Activated naive CD8-positive, alpha-beta T cell (primary cell): ENCODE data around the gene IER5.

Experiments used
- H3K27ac Mint-ChIP-seq: one replicate; pipeline ENCODE4 v1.8.0; 2021; ENCODE audit warnings: mixed read lengths
- H3K27me3 Mint-ChIP-seq: one replicate; pipeline ENCODE4 v1.8.0; 2021; ENCODE audit warnings: mixed read lengths
- H3K36me3 Mint-ChIP-seq: one replicate; pipeline ENCODE4 v1.8.0; 2021; ENCODE audit warnings: mixed read lengths
- H3K4me1 Mint-ChIP-seq: one replicate; pipeline ENCODE4 v1.8.0; 2021; ENCODE audit warnings: low read depth, mixed read lengths
- H3K4me3 Mint-ChIP-seq: one replicate; pipeline ENCODE4 v1.8.0; 2021; ENCODE audit warnings: mild to moderate bottlenecking, mixed read lengths
- H3K9me3 Mint-ChIP-seq: one replicate; pipeline ENCODE4 v1.8.0; 2021; ENCODE audit warnings: low read depth, mixed read lengths

The IER5 gene

GRCh38 chr1:181087400-181087901 lies 1.0 kb upstream of the IER5 start:
- Mint-ChIP-seq H3K4me1 (peaks cover 38% of the 10 kb centered on the region), H3K9me3 (no peaks in the 10 kb centered on the region), H3K27me3 (no peaks in the 10 kb centered on the region), H3K36me3 (peaks cover 13% of the 10 kb centered on the region), H3K27ac (peak overlapping the region; percentile 58), H3K4me3 (peak overlapping the region; percentile 94)

GRCh38 chr1:181089017-181089675 lies 646 bp downstream of the IER5 start:
- H3K4me3 Mint-ChIP-seq: peak overlapping the region; percentile 94
- no peaks in the 10 kb centered on the region for H3K9me3 Mint-ChIP-seq
- peaks cover 44% of the 10 kb centered on the region for H3K4me1 Mint-ChIP-seq
- H3K36me3 Mint-ChIP-seq: peaks cover 16% of the 10 kb centered on the region
- H3K27me3 Mint-ChIP-seq: no peaks in the 10 kb centered on the region
- H3K27ac Mint-ChIP-seq: peak overlapping the region; percentile 95

GRCh38 chr1:181089676-181090544 lies 1.4 kb downstream of the IER5 start:
- H3K27me3 Mint-ChIP-seq: no peaks in the 10 kb centered on the region
- H3K36me3 Mint-ChIP-seq: peaks cover 21% of the 10 kb centered on the region
- peak overlapping the region; percentile 92 for H3K27ac Mint-ChIP-seq
- H3K9me3 Mint-ChIP-seq: no peaks in the 10 kb centered on the region
- H3K4me3 Mint-ChIP-seq: peak overlapping the region; percentile 91
- peaks cover 42% of the 10 kb centered on the region for H3K4me1 Mint-ChIP-seq

GRCh38 chr1:181090641-181091126 lies 2.2 kb downstream of the IER5 start:
- Mint-ChIP-seq H3K9me3 (no peaks in the 10 kb centered on the region), H3K27ac (peak overlapping the region; percentile 92), H3K27me3 (no peaks in the 10 kb centered on the region), H3K36me3 (peaks cover 23% of the 10 kb centered on the region), H3K4me1 (peaks cover 42% of the 10 kb centered on the region), H3K4me3 (peak overlapping the region; percentile 91)

GRCh38 chr1:181091309-181092040 lies 3.0 kb downstream of the IER5 start:
- H3K27ac Mint-ChIP-seq: peak overlapping the region; percentile 92
- H3K4me1 Mint-ChIP-seq: peaks cover 46% of the 10 kb centered on the region
- peak overlapping the region; percentile 91 for H3K4me3 Mint-ChIP-seq
- H3K27me3 Mint-ChIP-seq: no peaks in the 10 kb centered on the region
- H3K36me3 Mint-ChIP-seq: peaks cover 23% of the 10 kb centered on the region
- H3K9me3 Mint-ChIP-seq: no peaks in the 10 kb centered on the region

- Mint-ChIP-seq H3K27ac (peak overlapping the region; percentile 46), H3K4me3 (peak overlapping the region; percentile 91), H3K27me3 (no peaks in the 10 kb centered on the region), H3K9me3 (no peaks in the 10 kb centered on the region), H3K36me3 (peaks cover 23% of the 10 kb centered on the region), H3K4me1 (peaks cover 48% of the 10 kb centered on the region)
These were observed 3.6 kb downstream of the IER5 start for GRCh38 chr1:181092056-181092455.

GRCh38 chr1:181092883-181093458 lies 4.5 kb downstream of the IER5 start:
- H3K27me3 Mint-ChIP-seq: no peaks in the 10 kb centered on the region
- peaks cover 46% of the 10 kb centered on the region for H3K4me1 Mint-ChIP-seq
- H3K36me3 Mint-ChIP-seq: peaks cover 23% of the 10 kb centered on the region
- peak overlapping the region; percentile 25 for H3K27ac Mint-ChIP-seq
- H3K9me3 Mint-ChIP-seq: no peaks in the 10 kb centered on the region
- peak overlapping the region; percentile 71 for H3K4me3 Mint-ChIP-seq

- peaks cover 58% of the 10 kb centered on the region for H3K4me1 Mint-ChIP-seq
- H3K27me3 Mint-ChIP-seq: no peaks in the 10 kb centered on the region
- H3K4me3 Mint-ChIP-seq: no peak overlapping the region
- no peak overlapping the region for H3K27ac Mint-ChIP-seq
- H3K9me3 Mint-ChIP-seq: no peaks in the 10 kb centered on the region
- H3K36me3 Mint-ChIP-seq: peaks cover 23% of the 10 kb centered on the region
These were observed 6.1 kb downstream of the IER5 start for GRCh38 chr1:181094416-181095212.

GRCh38 chr1:181095260-181095659 lies 6.8 kb downstream of the IER5 start:
- no peak overlapping the region for H3K4me3 Mint-ChIP-seq
- no peaks in the 10 kb centered on the region for H3K9me3 Mint-ChIP-seq
- peaks cover 64% of the 10 kb centered on the region for H3K4me1 Mint-ChIP-seq
- H3K27ac Mint-ChIP-seq: no peak overlapping the region
- no peaks in the 10 kb centered on the region for H3K27me3 Mint-ChIP-seq
- H3K36me3 Mint-ChIP-seq: peaks cover 23% of the 10 kb centered on the region

- Mint-ChIP-seq H3K9me3 (no peaks in the 10 kb centered on the region), H3K36me3 (peaks cover 20% of the 10 kb centered on the region), H3K27me3 (no peaks in the 10 kb centered on the region), H3K4me1 (peaks cover 67% of the 10 kb centered on the region), H3K27ac (no peak overlapping the region), H3K4me3 (no peak overlapping the region)
These were observed 7.3 kb downstream of the IER5 start for GRCh38 chr1:181095763-181096184.

- Mint-ChIP-seq H3K4me1 (peaks cover 65% of the 10 kb centered on the region), H3K9me3 (no peaks in the 10 kb centered on the region), H3K36me3 (peaks cover 10% of the 10 kb centered on the region), H3K27ac (no peak overlapping the region), H3K4me3 (no peak overlapping the region), H3K27me3 (no peaks in the 10 kb centered on the region)
These were observed 8.7 kb downstream of the IER5 start for GRCh38 chr1:181097242-181097641.

GRCh38 chr1:181099152-181100014 lies 10.9 kb downstream of the IER5 start:
- H3K27ac Mint-ChIP-seq: peak overlapping the region; percentile 93
- H3K4me1 Mint-ChIP-seq: peaks cover 73% of the 10 kb centered on the region

More at GRCh38 chr1:181099152-181100014, 10.9 kb downstream of the IER5 start:
- Mint-ChIP-seq H3K4me3 (peak overlapping the region; percentile 75), H3K36me3 (peaks cover 4% of the 10 kb centered on the region), H3K27me3 (no peaks in the 10 kb centered on the region), H3K9me3 (no peaks in the 10 kb centered on the region)
